GM21576 (cell line): ENCODE results near the gene NME7.
"Not testable (repeated sequence)": the region's sequence is repeated elsewhere in the genome, so short reads cannot be mapped to it uniquely, and the experiment has no call there.

Source experiments
- ATAC-seq: cut with Tn5 transposase; IDR thresholded peaks from one replicate; pipeline ENCODE4 v1.9.1; 2021; ENCODE audit warnings: mild to moderate bottlenecking, moderate library complexity; ENCODE audit not compliant: unreplicated experiment

NME7 gene

GRCh38 chr1:169308313-169309039, 59.1 kb downstream of the NME7 start:
- no peak for ATAC-seq

GRCh38 chr1:169307176-169307575, 60.4 kb downstream of the NME7 start:
- no peak for ATAC-seq

- peak; percentile 61 for ATAC-seq
These were observed 61.6 kb downstream of the NME7 start for GRCh38 chr1:169305948-169306347.

GRCh38 chr1:169305356-169305755, 62.2 kb downstream of the NME7 start:
- no peak for ATAC-seq

GRCh38 chr1:169300854-169301253, 66.7 kb downstream of the NME7 start:
- no peak for ATAC-seq

GRCh38 chr1:169298441-169298840, 69.2 kb downstream of the NME7 start:
- ATAC-seq, result no peak

GRCh38 chr1:169295846-169296245, 71.8 kb downstream of the NME7 start:
- ATAC-seq, result no peak

- no peak for ATAC-seq
These were observed 72.2 kb downstream of the NME7 start for GRCh38 chr1:169295425-169295824.

- ATAC-seq, result no peak
These were observed 78.6 kb downstream of the NME7 start for GRCh38 chr1:169289016-169289415.

- ATAC-seq, result no peak
These were observed 79.6 kb downstream of the NME7 start for GRCh38 chr1:169288011-169288414.

GRCh38 chr1:169287280-169287679, 80.3 kb downstream of the NME7 start:
- no peak for ATAC-seq

- ATAC-seq, result not testable (repeated sequence)
These were observed 86.0 kb downstream of the NME7 start for GRCh38 chr1:169281562-169281961.

GRCh38 chr1:169271098-169271497, 96.5 kb downstream of the NME7 start:
- ATAC-seq, result peak; percentile 82

- ATAC-seq, result no peak
These were observed 101.5 kb downstream of the NME7 start for GRCh38 chr1:169266133-169266532.

- no peak for ATAC-seq
These were observed 104.5 kb downstream of the NME7 start for GRCh38 chr1:169263059-169263458.

GRCh38 chr1:169261884-169262283, 105.7 kb downstream of the NME7 start:
- no peak for ATAC-seq

- no peak for ATAC-seq
These were observed 107.0 kb downstream of the NME7 start for GRCh38 chr1:169260478-169261151.

GRCh38 chr1:169259816-169260215, 107.8 kb downstream of the NME7 start:
- no peak for ATAC-seq

- ATAC-seq, result no peak
These were observed 116.8 kb downstream of the NME7 start for GRCh38 chr1:169250795-169251194.

GRCh38 chr1:169250022-169250421, 117.6 kb downstream of the NME7 start:
- ATAC-seq, result no peak

GRCh38 chr1:169249611-169250010, 118.0 kb downstream of the NME7 start:
- ATAC-seq, result no peak

GRCh38 chr1:169245706-169246105, 121.9 kb downstream of the NME7 start:
- no peak for ATAC-seq
